ENCODE data around the gene SGCA. TPM values are rescaled to one million over a fixed set of nuclear protein-coding genes. Genes with fewer than 3 reads are reported as not detected.

The SGCA gene
- total and polyA plus RNA-seq, 2 of the 8 experiments (the other 6 are each of a cell fraction or from before 2014, with no cell fraction given): 0.12 TPM; not detected in 1

- Histone ChIP-seq H3K79me1 (ENCODE audit: low read depth, low read length) (no peaks in the 10 kb centered on the region), H3K27ac (ENCODE audit: low read depth, low read length) (no peak overlapping the region), H4K20me1 (replicated peaks in 1 of 2; ENCODE audit: control insufficient read depth in 1 of 2, insufficient read depth in 2 of 2, low read length in 2 of 2) (no peaks in the 10 kb centered on the region), H3K23me2 (ENCODE audit: low read depth, low read length) (no peaks in the 10 kb centered on the region), H3K4me2 (ENCODE audit: insufficient read depth in 1 of 2, low read depth in 2 of 2, low read length in 2 of 2) (no peak overlapping the region), H3K4ac (replicated peaks; ENCODE audit: insufficient read length, low read depth, low read length) (no peak overlapping the region), H2AK5ac (ENCODE audit: low read depth, low read length) (no peak overlapping the region), H2BK20ac (ENCODE audit: low read length) (no peak overlapping the region), H2BK15ac (ENCODE audit: low read length) (peak overlapping the region; percentile 34; the same call in 1 of the 2 replicates), H4K91ac (replicated peaks; ENCODE audit: insufficient read length, low read length) (no peak overlapping the region), H3K9ac (replicated peaks in 1 of 4; ENCODE audit: extremely low read depth in 1 of 4, low read depth in 3 of 4, low read length in 3 of 4) (no peak overlapping the region), H4K5ac (ENCODE audit: insufficient read length, low read depth, low read length) (no peak overlapping the region), H3K4me1 (replicated peaks in 1 of 4; ENCODE audit: control insufficient read depth in 3 of 4, insufficient read depth in 4 of 4, low read length in 3 of 4) (peaks cover 2 to 7% (median 6%) of the 10 kb centered on the region in 4 experiments; a peak in 6 of 7 replicates), H3K23ac (ENCODE audit: insufficient read length) (no peak overlapping the region), H3K36me3 (ENCODE audit: control insufficient read depth in 2 of 4, insufficient read depth in 4 of 4, low read length in 3 of 4) (no peaks in the 10 kb centered on the region), H2BK120ac (replicated peaks; ENCODE audit: low read depth, low read length) (no peak overlapping the region), H2BK5ac (ENCODE audit: low read depth, low read length) (no peak overlapping the region), H3K14ac (ENCODE audit: insufficient read length) (no peak overlapping the region), H3K18ac (ENCODE audit: extremely low read depth, low read length) (no peak overlapping the region), H3K9me3 (ENCODE audit: insufficient read depth in 2 of 2, low read depth in 1 of 2, low read length in 1 of 2) (peaks cover 7% of the 10 kb centered on the region in 2 experiments), H3K79me2 (ENCODE audit: control insufficient read depth in 1 of 2, insufficient read depth in 2 of 2, low read length in 2 of 2) (no peaks in the 10 kb centered on the region), H3K56ac (replicated peaks; ENCODE audit: insufficient read length, low read depth, low read length) (no peak overlapping the region), H4K8ac (ENCODE audit: extremely low read depth, insufficient read depth, low read length) (no peak overlapping the region; the same call in 1 of the 2 replicates), H3K4me3 (ENCODE audit: extremely low read depth in 1 of 4, insufficient read depth in 2 of 4, low read depth in 3 of 4, low read length in 4 of 4) (no peak overlapping the region), H3K27me3 (replicated peaks in 1 of 4; ENCODE audit: control insufficient read depth in 3 of 4, extremely low read depth in 1 of 4, insufficient read depth in 3 of 4, low read length in 3 of 4) (no peaks in the 10 kb centered on the region; a peak in 1 of 7 replicates), H2BK12ac (ENCODE audit: low read depth, low read length) (no peak overlapping the region), H2AFZ (ENCODE audit: low read length) (no peak overlapping the region)
- no peak for DNase-seq (ENCODE audit: low read depth in 1 of 2, low spot score in 2 of 2)
- POLR2A ChIA-PET (ENCODE audit: partially characterized antibody): interaction anchor here (0.8 to 1.5 kb wide), 3 partner anchors 13 to 20 kb away, joined by 3 to 5 read pairs (median 4); no protein-coding TSS in a partner anchor
- CTCF ChIA-PET (ENCODE audit: partially characterized antibody): interaction anchor here (1.4 to 24.4 kb wide), 5 partner anchors 9 to 60 kb away, joined by 4 to 1349 read pairs (median 6); partner anchors contain the start of genes COL1A1 and TMEM92
- FAIRE-seq: no peak
- 77% methylated on average over 15 of the region's 15 CpGs; no CpG with 5 or more reads in 1 of the 2 experiments for WGBS, 2 experiments (ENCODE audit: extremely low coverage in 1 of 2, insufficient coverage in 1 of 2, insufficient read length in 1 of 2, insufficient replicate concordance in 2 of 2, low coverage in 1 of 2, low lambda C conversion rate in 2 of 2, missing lambda C conversion rate in 1 of 2)
- TF ChIP-seq TAF7 (optimal IDR thresholded peaks at IDR 0.05; ENCODE audit: borderline replicate concordance, low read depth, low read length) (no peak), RFX5 (IDR thresholded peaks at IDR 0.05; ENCODE audit: borderline replicate concordance, low read depth, low read length) (no peak), TBP (IDR thresholded peaks at IDR 0.05; ENCODE audit: low read depth, low read length) (no peak), SP2 (IDR thresholded peaks at IDR 0.05; ENCODE audit: low read length) (no peak), EGR1 (IDR thresholded peaks at IDR 0.05; ENCODE audit: borderline replicate concordance, low read depth, low read length) (no peak), SUZ12 (IDR thresholded peaks at IDR 0.05; ENCODE audit: low read length) (no peak), NANOG (IDR thresholded peaks at IDR 0.05; ENCODE audit: insufficient read depth, low read depth, low read length, poor library complexity, severe bottlenecking) (no peak), CEBPB (IDR thresholded peaks at IDR 0.05; ENCODE audit: low read depth, low read length) (no peak), SIN3A (conservative IDR thresholded peaks at IDR 0.05 in 1 of 2, IDR thresholded peaks at IDR 0.05 in 1 of 2; ENCODE audit: low read depth in 1 of 2, low read length in 2 of 2) (no peak), BRCA1 (IDR thresholded peaks at IDR 0.05; ENCODE audit: low read depth, low read length) (no peak), CBX5 (IDR thresholded peaks at IDR 0.05; ENCODE audit: low read depth, low read length) (no peak)
Observed at GRCh38 chr17:50220811-50221210, 55.0 kb downstream of the SGCA start.
